DMS114 treated with DMSO at 0.1 percent for 48 hours (cell line): Measurements from ENCODE around the gene TIMM22.
A peak's percentile ranks its signal among the peaks of the same experiment; 100 is the strongest.
"Not testable (repeated sequence)": the region's sequence is repeated elsewhere in the genome, so short reads cannot be mapped to it uniquely, and the experiment has no call there.

ENCODE experiments used
- DNase-seq: peaks from one replicate; lab custom pipeline; 2025; ENCODE audit not compliant: unreplicated experiment; lab: John Stamatoyannopoulos, UW

Gene TIMM22

GRCh38 chr17:996554-997344 is at the start of gene TIMM22:
TIMM22 (plus strand) TSS chr17:997129; CDS start chr17:997143, 14 bp downstream.
- DNase-seq, result peak; percentile 94

GRCh38 chr17:948284-948852 is 48.6 kb upstream of the TIMM22 start:
- no peak for DNase-seq

- DNase-seq, result no peak
Measured at GRCh38 chr17:949623-950303, 47.2 kb upstream of the TIMM22 start.

- DNase-seq, result no peak
Measured at GRCh38 chr17:951325-952132, 45.4 kb upstream of the TIMM22 start.

- DNase-seq, result not testable (repeated sequence)
Measured at GRCh38 chr17:952592-952991, 44.3 kb upstream of the TIMM22 start.

GRCh38 chr17:953767-954166 is 43.2 kb upstream of the TIMM22 start:
- no peak for DNase-seq

- no peak for DNase-seq
Measured at GRCh38 chr17:954431-955164, 42.3 kb upstream of the TIMM22 start.

GRCh38 chr17:956905-957304 is 40.0 kb upstream of the TIMM22 start:
- no peak for DNase-seq

GRCh38 chr17:957856-958421 is 39.0 kb upstream of the TIMM22 start:
- no peak for DNase-seq

GRCh38 chr17:958712-959451 is 38.0 kb upstream of the TIMM22 start:
- no peak for DNase-seq

GRCh38 chr17:962166-962565 is 34.8 kb upstream of the TIMM22 start:
- no peak for DNase-seq

GRCh38 chr17:962670-963069 is 34.3 kb upstream of the TIMM22 start:
- no peak for DNase-seq

- no peak for DNase-seq
Measured at GRCh38 chr17:964876-965275, 32.1 kb upstream of the TIMM22 start.

- no peak for DNase-seq
Measured at GRCh38 chr17:965311-965989, 31.5 kb upstream of the TIMM22 start.

- DNase-seq, result no peak
Measured at GRCh38 chr17:967122-967521, 29.8 kb upstream of the TIMM22 start.

- DNase-seq, result no peak
Measured at GRCh38 chr17:968812-969730, 27.9 kb upstream of the TIMM22 start.

GRCh38 chr17:969811-970355 is 27.0 kb upstream of the TIMM22 start:
- no peak for DNase-seq

- DNase-seq, result no peak
Measured at GRCh38 chr17:970364-970763, 26.6 kb upstream of the TIMM22 start.
